NCI-H146 treated with DMSO at 0.1 percent for 48 hours (cell line): ENCODE results near the gene GJD4.
A peak's percentile ranks its signal among the peaks of the same experiment; 100 is the strongest.

Source experiments
- DNase-seq: peaks from one replicate; lab custom pipeline; 2025; ENCODE audit not compliant: unreplicated experiment; lab: John Stamatoyannopoulos, UW

GJD4 gene

GRCh38 chr10:35578618-35578956, 26.6 kb upstream of the GJD4 start:
- no peak for DNase-seq

- no peak for DNase-seq
Measured at GRCh38 chr10:35579116-35579515, 26.0 kb upstream of the GJD4 start.

GRCh38 chr10:35579726-35580422, 25.3 kb upstream of the GJD4 start:
- no peak for DNase-seq

- DNase-seq: no peak
Measured at GRCh38 chr10:35580423-35580770, 24.7 kb upstream of the GJD4 start.

- no peak for DNase-seq
Measured at GRCh38 chr10:35581655-35582054, 23.5 kb upstream of the GJD4 start.

GRCh38 chr10:35584946-35585345, 20.2 kb upstream of the GJD4 start:
- no peak for DNase-seq

- no peak for DNase-seq
Measured at GRCh38 chr10:35585356-35585755, 19.8 kb upstream of the GJD4 start.

- DNase-seq: no peak
Measured at GRCh38 chr10:35585903-35586535, 19.1 kb upstream of the GJD4 start.

- DNase-seq: no peak
Measured at GRCh38 chr10:35588836-35589235, 16.3 kb upstream of the GJD4 start.

GRCh38 chr10:35592441-35592840, 12.7 kb upstream of the GJD4 start:
- DNase-seq: no peak

GRCh38 chr10:35594115-35595079, 10.7 kb upstream of the GJD4 start:
- DNase-seq: peak; percentile 13

- no peak for DNase-seq
Measured at GRCh38 chr10:35595106-35595505, 10.0 kb upstream of the GJD4 start.

- no peak for DNase-seq
Measured at GRCh38 chr10:35598379-35598778, 6.8 kb upstream of the GJD4 start.

- DNase-seq: no peak
Measured at GRCh38 chr10:35600193-35600592, 4.9 kb upstream of the GJD4 start.

- no peak for DNase-seq
Measured at GRCh38 chr10:35606430-35606829, 1.3 kb downstream of the GJD4 start.

GRCh38 chr10:35607475-35608327, 2.6 kb downstream of the GJD4 start:
- no peak for DNase-seq

GRCh38 chr10:35608328-35608672, 3.2 kb downstream of the GJD4 start:
- no peak for DNase-seq

- no peak for DNase-seq
Measured at GRCh38 chr10:35611750-35612149, 6.6 kb downstream of the GJD4 start.

- DNase-seq: no peak
Measured at GRCh38 chr10:35612385-35613106, 7.4 kb downstream of the GJD4 start.

GRCh38 chr10:35613107-35613440, 7.9 kb downstream of the GJD4 start:
- DNase-seq: no peak
